Ovary (tissue), 9 donors: Measurements from ENCODE around the gene EPAS1. TPM values are rescaled to one million over a fixed set of nuclear protein-coding genes. Genes with fewer than 3 reads are reported as not detected.
"Not testable (repeated sequence)": the region's sequence is repeated elsewhere in the genome, so short reads cannot be mapped to it uniquely, and the experiment has no call there.

Experiments
- DNase-seq, 5 donors: peaks; one replicate each; pipeline ENCODE4 v3.0.0-alpha.2; 2019 to 2020
- H3K27ac ChIP-seq, 2 donors: fragments of 200-600 bp; one replicate each; pipeline versions ENCODE4 v1.5.1 to v1.8.0; 2019 to 2022
- H3K27me3 ChIP-seq: fragments of 200-600 bp; one replicate; pipeline ENCODE4 v1.8.0; 2022
- H3K36me3 ChIP-seq: fragments of 200-600 bp; sonication (generic); one replicate; pipeline ENCODE4 v1.5.1; 2019
- H3K4me1 ChIP-seq: one replicate; pipeline ENCODE4 v1.8.1; 2013; ENCODE audit warnings: mild to moderate bottlenecking, moderate library complexity; ENCODE audit not compliant: insufficient read depth
- H3K4me3 ChIP-seq: fragments of 200-600 bp; sonication (generic); one replicate; pipeline ENCODE4 v1.5.1; 2017
- H3K9me3 ChIP-seq, 2 donors: fragments of 200-600 bp in 1 of 2; sonication (generic) in 1 of 2; one replicate each; pipeline versions ENCODE4 v1.5.1 to v1.8.1; 2013 to 2019; ENCODE audit warnings: mild to moderate bottlenecking in 1 of 2, moderate library complexity in 1 of 2
- EP300 ChIP-seq: sonication (generic); formaldehyde crosslinking; IDR thresholded peaks from one replicate; pipeline ENCODE4 v1.6.1; 2017; ENCODE audit warnings: antibody characterized with exemption
- POLR2A ChIP-seq: fragments of 450-650 bp; IDR thresholded peaks from one replicate; pipeline ENCODE4 v1.6.1; 2017; ENCODE audit warnings: antibody characterized with exemption, mild to moderate bottlenecking, moderate library complexity
- WGBS, 3 donors: extraction: QIAGEN DNeasy Blood & Tissue Kit in 1 of 3; methylation state at CpG; one replicate each; pipeline versions ENCODE4 v1.1.5 to v1.1.7; 2013 to 2017; 5-methylcytosine and 5-hydroxymethylcytosine counted together
- intact Hi-C, 4 donors: fragments of 100-400 bp; cut with DNase I; formaldehyde crosslinking; loops; one replicate each; pipeline versions ENCODE4 v1.11.0 to v1.15.1; 2022 to 2023
- polyA plus RNA-seq, 2 donors: library from polyadenylated mRNA; stranded (reverse); fragments of 200-250 nt in 1 of 2; fragments of 350-450 nt in 1 of 2; fragmentation: Illumina TruSeq in 1 of 2; extraction: RNeasy Lipid Tissue Mini Kit (QIAGEN cat#74804) in 1 of 2; gene quantifications; one replicate each; pipeline ENCODE4 v1.2.3, GENCODE V29; 2013 to 2014
- total RNA-seq, 7 donors: library from RNA; depleted of rRNA in 2 of 7; stranded (reverse); fragments of >200 nt in 2 of 7; fragmentation: NEBNext Ultra II Directional in 3 of 7; extraction: Animal tissue kit (Norgen Biotek cat#: 25700) in 3 of 7; gene quantifications; one replicate each; pipeline versions ENCODE4 v1.1.0 to v1.2.4, GENCODE V29; 2016 to 2023
- TF ChIP-seq, protein P1 (sequence below), 3 donors: fragments of 450-650 bp in 2 of 3; fragments of 200-600 bp in 1 of 3; IDR thresholded peaks; one replicate each; pipeline versions ENCODE4 v1.5.1 to v1.8.0; 2016 to 2022; ENCODE audit warnings: antibody characterized with exemption in 3 of 3, mild to moderate bottlenecking in 1 of 3
- donor health status: DM: no; HTN: no; CAD: no; lungs with moderate emphysema.
- donor health status: DM: no; HTN: no; CAD: no.
- donor health status: Bipolar disorder and iron deficiency.
- donor health status: DM: yes; HTN: yes; CAD: no.
- donor health status: DM: no; HTN: no; CAD: no.
- donor health status: DM: yes; HTN: yes; CAD: no.

The EPAS1 gene
- total and polyA plus RNA-seq, 9 donors: 63.1 to 258 (median 82.7) TPM

DNA sequence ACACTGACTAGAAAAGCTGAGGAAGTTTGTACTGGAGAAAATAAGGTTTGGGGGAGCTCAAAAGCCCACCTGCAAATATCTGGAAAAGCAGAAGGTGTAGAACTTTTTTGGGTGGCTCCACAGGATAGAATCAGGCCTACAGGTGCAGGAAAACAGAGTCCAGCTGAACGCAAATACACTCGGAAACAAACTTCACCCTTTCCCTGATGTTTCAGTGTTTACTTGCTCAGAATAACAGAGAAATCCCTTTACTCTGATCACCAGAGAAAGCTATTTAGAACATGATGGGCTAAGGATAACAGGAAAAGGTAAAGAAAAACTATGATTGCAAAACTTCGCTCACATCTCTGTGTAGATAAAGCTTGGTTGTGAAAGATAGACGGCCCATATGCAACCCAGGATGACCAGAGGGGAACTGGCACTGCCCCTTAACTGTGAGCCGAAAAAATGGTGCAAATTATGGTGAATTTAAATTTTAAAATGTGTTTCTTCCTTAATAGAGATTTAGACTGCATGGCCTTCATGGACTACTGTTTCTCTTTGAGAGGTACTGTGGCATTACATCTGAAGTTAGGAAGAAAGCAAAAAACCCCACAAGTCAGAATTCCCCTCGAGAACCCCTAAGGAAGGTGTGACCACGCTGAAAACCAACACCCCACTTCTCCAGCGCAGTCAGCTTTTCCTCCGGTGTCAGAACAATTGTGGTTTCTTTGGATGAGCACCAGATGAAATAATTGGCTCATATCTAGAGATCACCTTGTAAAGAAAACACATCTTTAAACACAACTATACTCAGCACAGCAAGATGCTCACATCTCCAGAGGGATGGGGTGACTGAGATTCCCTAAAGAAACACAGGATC, 97.7 kb downstream of the EPAS1 start:
- no peak for TF ChIP-seq EP300
- TF ChIP-seq, protein P1, sequence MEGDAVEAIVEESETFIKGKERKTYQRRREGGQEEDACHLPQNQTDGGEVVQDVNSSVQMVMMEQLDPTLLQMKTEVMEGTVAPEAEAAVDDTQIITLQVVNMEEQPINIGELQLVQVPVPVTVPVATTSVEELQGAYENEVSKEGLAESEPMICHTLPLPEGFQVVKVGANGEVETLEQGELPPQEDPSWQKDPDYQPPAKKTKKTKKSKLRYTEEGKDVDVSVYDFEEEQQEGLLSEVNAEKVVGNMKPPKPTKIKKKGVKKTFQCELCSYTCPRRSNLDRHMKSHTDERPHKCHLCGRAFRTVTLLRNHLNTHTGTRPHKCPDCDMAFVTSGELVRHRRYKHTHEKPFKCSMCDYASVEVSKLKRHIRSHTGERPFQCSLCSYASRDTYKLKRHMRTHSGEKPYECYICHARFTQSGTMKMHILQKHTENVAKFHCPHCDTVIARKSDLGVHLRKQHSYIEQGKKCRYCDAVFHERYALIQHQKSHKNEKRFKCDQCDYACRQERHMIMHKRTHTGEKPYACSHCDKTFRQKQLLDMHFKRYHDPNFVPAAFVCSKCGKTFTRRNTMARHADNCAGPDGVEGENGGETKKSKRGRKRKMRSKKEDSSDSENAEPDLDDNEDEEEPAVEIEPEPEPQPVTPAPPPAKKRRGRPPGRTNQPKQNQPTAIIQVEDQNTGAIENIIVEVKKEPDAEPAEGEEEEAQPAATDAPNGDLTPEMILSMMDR (IDR thresholded peaks at IDR 0.05): no peak
- TF ChIP-seq POLR2A: no peak
- no peak for DNase-seq
- 70 to 73% (median 71%) methylated on average over 9 of the region's 9 CpGs for WGBS, 3 donors
- H3K27ac ChIP-seq: no peak overlapping the region
- intact Hi-C loops: no loop called here
- H3K9me3 ChIP-seq: no peaks in the 10 kb centered on the region
- no peaks in the 10 kb centered on the region for H3K36me3 ChIP-seq
- H3K27me3 ChIP-seq: no peaks in the 10 kb centered on the region
- no peaks in the 10 kb centered on the region for H3K4me1 ChIP-seq
- H3K4me3 ChIP-seq: no peak overlapping the region

DNA sequence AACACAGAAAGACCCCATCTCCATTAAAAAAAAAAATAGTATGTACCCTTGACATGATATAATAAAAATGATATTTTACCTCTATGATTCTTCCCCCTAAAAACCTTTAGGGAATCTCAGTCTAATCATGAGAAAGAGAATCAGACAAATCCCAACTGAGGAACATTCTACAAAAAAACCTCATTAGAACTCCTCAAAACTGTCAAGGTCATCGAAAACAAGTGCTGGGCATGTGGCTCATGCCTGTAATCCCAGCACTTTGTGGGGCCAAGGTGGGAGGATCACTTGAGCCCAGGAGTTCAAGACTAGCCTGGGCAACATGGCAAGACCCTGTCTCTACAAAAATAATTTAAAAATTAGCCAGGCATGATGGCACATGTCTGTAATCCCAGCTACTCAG, 98.5 kb downstream of the EPAS1 start:
- H3K36me3 ChIP-seq, H3K4me1 ChIP-seq, intact Hi-C loops, H3K27ac ChIP-seq, H3K4me3 ChIP-seq, DNase-seq, H3K9me3 ChIP-seq, H3K27me3 ChIP-seq: not testable (repeated sequence)
- WGBS, 3 donors: 89 to 94% (median 91%) methylated on average over 1 of the region's 1 CpG

DNA sequence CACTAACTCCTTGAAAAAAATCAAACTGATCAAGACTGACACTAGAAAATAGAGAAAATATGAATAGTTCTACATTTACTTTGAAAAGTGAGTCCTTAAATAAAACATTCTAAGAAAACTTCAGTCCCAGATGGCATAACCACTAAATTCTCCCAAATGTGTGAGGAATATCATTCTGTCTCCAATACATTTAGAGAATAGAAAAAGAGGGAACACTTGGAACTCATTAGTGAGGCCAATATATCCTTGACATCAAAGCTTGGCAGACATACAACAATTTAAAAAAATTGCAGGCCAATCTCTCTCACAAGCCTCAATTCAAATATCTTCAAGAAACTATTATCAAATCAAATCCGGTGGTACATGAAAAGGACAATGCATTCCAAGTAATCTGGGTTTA, 102.8 kb downstream of the EPAS1 start:
- intact Hi-C loops: no loop called here
- H3K9me3 ChIP-seq: no peaks in the 10 kb centered on the region
- no peaks in the 10 kb centered on the region for H3K27me3 ChIP-seq
- H3K4me1 ChIP-seq: no peaks in the 10 kb centered on the region
- H3K27ac ChIP-seq: no peak overlapping the region
- H3K4me3 ChIP-seq: no peak overlapping the region
- no peak for DNase-seq
- 19 to 21% (median 20%) methylated on average over 1 of the region's 1 CpG for WGBS, 3 donors
- TF ChIP-seq, protein P1 (IDR thresholded peaks at IDR 0.05): no peak
- TF ChIP-seq EP300: no peak
- no peak for TF ChIP-seq POLR2A
- H3K36me3 ChIP-seq: no peaks in the 10 kb centered on the region

DNA sequence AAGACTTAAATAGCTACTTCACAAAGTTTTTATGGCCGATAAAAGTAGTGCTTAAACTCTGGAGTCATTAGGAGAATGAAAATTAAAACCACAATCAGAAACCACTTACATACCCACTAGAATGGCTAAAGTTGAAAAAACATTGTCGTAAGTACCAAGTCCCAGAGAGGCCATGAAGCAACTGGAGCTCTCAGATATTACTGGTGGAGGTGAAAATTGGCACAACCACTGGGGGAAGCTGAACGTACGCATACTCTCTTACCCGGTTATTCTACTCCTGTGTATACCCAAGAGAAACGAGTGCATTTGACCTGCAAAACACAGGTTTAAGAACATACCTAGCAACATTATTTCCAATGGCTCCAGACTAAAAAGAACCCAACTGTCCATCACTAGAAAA, 105.7 kb downstream of the EPAS1 start:
- TF ChIP-seq EP300 (no peak), POLR2A (no peak)
- TF ChIP-seq, protein P1 (IDR thresholded peaks at IDR 0.05): no peak
- Histone ChIP-seq H3K4me3 (no peak overlapping the region), H3K27me3 (no peaks in the 10 kb centered on the region), H3K4me1 (no peaks in the 10 kb centered on the region), H3K9me3 (no peaks in the 10 kb centered on the region), H3K27ac (no peak overlapping the region), H3K36me3 (no peaks in the 10 kb centered on the region)
- intact Hi-C loops: no loop called here
- DNase-seq: no peak
- WGBS, 3 donors: 92 to 94% (median 93%) methylated on average over 6 of the region's 6 CpGs

DNA sequence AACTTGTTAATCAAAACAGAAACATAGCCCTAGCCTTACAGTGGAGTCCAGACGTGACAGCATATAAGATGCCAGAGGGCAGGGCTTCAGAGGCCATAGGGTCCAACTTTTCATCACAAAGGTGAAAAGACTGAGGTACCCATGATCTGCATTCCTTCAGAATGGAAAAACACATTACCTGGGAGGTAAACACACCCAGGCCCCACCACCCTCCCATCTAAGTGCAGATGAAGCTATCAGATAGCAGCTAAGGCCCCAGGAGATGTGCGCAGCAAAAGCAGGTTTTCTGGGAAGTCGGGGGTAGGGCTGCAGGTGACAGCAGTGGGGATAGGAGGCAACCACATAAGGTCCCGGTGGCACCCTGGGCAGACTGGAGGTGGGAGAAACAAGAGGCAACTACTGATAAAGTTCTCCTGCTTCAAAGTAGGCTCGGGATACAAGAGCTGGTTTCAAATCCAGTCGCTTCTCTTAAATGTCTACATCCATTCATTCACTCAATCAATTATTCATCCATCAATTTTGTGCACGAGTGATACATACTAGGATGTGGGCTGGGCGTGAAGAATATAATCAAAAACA, 107.1 kb downstream of the EPAS1 start:
- H3K36me3 ChIP-seq: no peaks in the 10 kb centered on the region
- no peak overlapping the region for H3K4me3 ChIP-seq
- no peak overlapping the region for H3K27ac ChIP-seq
- DNase-seq: no peak
- TF ChIP-seq, protein P1 (IDR thresholded peaks at IDR 0.05): no peak
- TF ChIP-seq POLR2A (no peak), EP300 (no peak)
- no peaks in the 10 kb centered on the region for H3K9me3 ChIP-seq
- H3K4me1 ChIP-seq: no peaks in the 10 kb centered on the region
- no peaks in the 10 kb centered on the region for H3K27me3 ChIP-seq
- intact Hi-C loops: no loop called here
- 88 to 94% (median 91%) methylated on average over 8 of the region's 8 CpGs for WGBS, 3 donors
